Right cardiac atrium (tissue), 5 donors: Measurements from ENCODE around the gene GPR17. TPM values are rescaled to one million over a fixed set of nuclear protein-coding genes. Genes with fewer than 3 reads are reported as not detected.

Experiments
- ATAC-seq, 2 donors: fragments of 200-7000 bp; cut with Tn5 transposase; one replicate each; pipeline versions ENCODE4 v1.8.0 to v1.9.1; 2020; ENCODE audit warnings: moderate library complexity in 2 of 2, mild to moderate bottlenecking in 1 of 2
- DNase-seq, 3 donors: peaks; one replicate each; pipeline ENCODE4 v3.0.0-alpha.2; 2020
- H3K27ac ChIP-seq: one replicate; pipeline ENCODE4 v1.5.1; 2013; ENCODE audit warnings: mild to moderate bottlenecking, low read length, control low read depth, moderate library complexity
- H3K27me3 ChIP-seq: one replicate; pipeline ENCODE4 v1.6.1; 2013; ENCODE audit not compliant: control insufficient read depth, insufficient read depth
- H3K4me1 ChIP-seq: one replicate; pipeline ENCODE4 v1.6.1; 2013; ENCODE audit warnings: low read length; ENCODE audit not compliant: control insufficient read depth, insufficient read depth
- H3K4me3 ChIP-seq: one replicate; pipeline ENCODE4 v1.5.1; 2013; ENCODE audit warnings: low read length, control low read depth
- H3K9me3 ChIP-seq: one replicate; pipeline ENCODE4 v1.6.1; 2013; ENCODE audit warnings: low read length; ENCODE audit not compliant: control insufficient read depth
- WGBS: extraction: QIAGEN DNeasy Blood & Tissue Kit; methylation state at CpG from one replicate; pipeline ENCODE4 v1.1.7; 2013; 5-methylcytosine and 5-hydroxymethylcytosine counted together
- intact Hi-C, 4 donors: fragments of 100-400 bp; cut with DNase I; formaldehyde crosslinking; loops; one replicate each; pipeline versions ENCODE4 v1.11.0 to v1.14.0; 2022 to 2023
- polyA plus RNA-seq: library from polyadenylated mRNA; stranded (reverse); fragments of 200-250 nt; gene quantifications from one replicate; pipeline ENCODE4 v1.2.3, GENCODE V29; 2013
- total RNA-seq, 4 donors: library from RNA; stranded (reverse); fragmentation: NEBNext Ultra II Directional; extraction: Animal tissue kit (Norgen Biotek cat#: 25700); gene quantifications; one replicate each; pipeline ENCODE4 v1.2.1, GENCODE V29; 2021
- donor health status: healthy with polysubstance abuse.
- donor health status: DM: no; HTN: yes; CAD: no.
- donor health status: DM: no; HTN: no; CAD: no.
- donor health status: DM: no; HTN: yes; CAD: no; lungs with severe emphysema.
- donor health status: DM: yes; HTN: yes; CAD: no.

Gene GPR17
- total and polyA plus RNA-seq, 5 donors: 0.31 to 4.0 (median 0.40) TPM; not detected in 2

DNA sequence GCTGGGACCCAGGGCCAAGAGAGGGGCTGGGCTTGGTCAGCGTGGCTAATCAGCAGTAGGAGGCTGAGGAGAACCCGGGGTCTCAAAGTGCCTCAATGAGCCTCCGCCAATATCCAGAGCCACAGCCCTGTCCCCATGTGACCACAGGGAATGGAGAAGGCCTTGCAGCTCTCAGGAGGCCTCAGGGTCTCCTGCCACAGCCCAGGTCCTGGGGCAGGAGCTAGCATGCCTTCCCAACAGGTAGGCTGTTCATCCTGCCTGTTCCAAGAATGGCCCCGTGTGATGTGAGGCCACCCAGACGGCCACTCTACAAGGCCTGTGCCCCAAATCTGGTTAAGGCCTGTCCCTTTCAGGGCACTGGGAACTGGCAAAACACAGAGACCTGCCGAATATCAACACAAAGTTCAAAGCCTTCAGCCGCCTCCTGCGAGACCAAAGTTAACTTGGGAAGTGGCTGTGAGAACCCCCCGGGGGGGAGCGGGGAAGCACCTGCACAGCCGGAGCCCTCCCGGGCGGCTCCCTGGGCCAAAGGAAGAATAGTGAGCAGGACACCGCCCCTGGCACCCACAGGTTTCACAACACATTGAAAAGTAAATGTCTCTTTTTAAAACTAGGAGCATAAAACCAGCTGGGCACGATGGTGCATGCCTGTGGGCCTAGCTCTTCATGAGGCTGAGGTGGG lies 33.9 kb downstream of the GPR17 start:
- Histone ChIP-seq H3K9me3 (no peaks in the 10 kb centered on the region), H3K27ac (no peak overlapping the region), H3K4me3 (peak overlapping the region; percentile 45), H3K4me1 (peaks cover 2% of the 10 kb centered on the region), H3K27me3 (no peaks in the 10 kb centered on the region)
- intact Hi-C loops: loop anchor here in 1 of 4 donors (5.0 kb wide), 1 partner anchor 88 kb away; no protein-coding TSS in a partner anchor
- no peak for DNase-seq
- WGBS: 85% methylated on average over 15 of the region's 15 CpGs
- ATAC-seq: no peak

DNA sequence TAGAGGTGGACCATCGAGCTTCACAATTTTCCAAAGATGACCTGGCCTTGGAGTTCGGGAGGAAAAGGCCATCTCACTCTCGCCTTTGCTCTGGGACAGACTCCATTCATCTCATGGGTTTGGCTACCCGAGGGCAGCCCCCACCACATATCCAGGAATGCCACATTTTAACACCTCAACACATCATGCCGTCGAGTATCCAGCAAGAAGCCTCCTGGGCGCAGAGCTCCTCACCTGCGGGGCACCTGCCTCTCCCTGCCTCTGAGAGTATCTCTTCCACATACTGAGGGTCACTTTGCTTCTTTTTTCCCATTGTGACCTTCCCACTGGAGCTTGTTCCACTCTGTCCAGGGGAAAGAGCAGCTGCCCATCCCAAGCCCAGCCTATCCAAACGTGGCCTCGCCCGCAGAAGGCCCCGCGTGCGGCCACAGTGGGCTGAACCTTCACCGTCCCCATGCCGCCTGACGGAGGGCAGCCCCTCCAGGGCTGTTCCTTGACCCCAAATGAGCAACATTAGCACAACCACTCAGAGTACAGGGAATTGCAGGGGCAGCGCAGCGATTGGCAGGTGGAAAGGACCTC lies 34.8 kb downstream of the GPR17 start:
- Histone ChIP-seq H3K4me3 (peak overlapping the region; percentile 45), H3K4me1 (peaks cover 3% of the 10 kb centered on the region), H3K27me3 (no peaks in the 10 kb centered on the region), H3K27ac (peak overlapping the region; percentile 15), H3K9me3 (no peaks in the 10 kb centered on the region)
- no peak for DNase-seq
- 69% methylated on average over 19 of the region's 19 CpGs for WGBS
- peak in 1 of 2 donors; percentile 10 for ATAC-seq
- intact Hi-C loops: loop anchor here in 1 of 4 donors (5.0 kb wide), 1 partner anchor 88 kb away; no protein-coding TSS in a partner anchor

DNA sequence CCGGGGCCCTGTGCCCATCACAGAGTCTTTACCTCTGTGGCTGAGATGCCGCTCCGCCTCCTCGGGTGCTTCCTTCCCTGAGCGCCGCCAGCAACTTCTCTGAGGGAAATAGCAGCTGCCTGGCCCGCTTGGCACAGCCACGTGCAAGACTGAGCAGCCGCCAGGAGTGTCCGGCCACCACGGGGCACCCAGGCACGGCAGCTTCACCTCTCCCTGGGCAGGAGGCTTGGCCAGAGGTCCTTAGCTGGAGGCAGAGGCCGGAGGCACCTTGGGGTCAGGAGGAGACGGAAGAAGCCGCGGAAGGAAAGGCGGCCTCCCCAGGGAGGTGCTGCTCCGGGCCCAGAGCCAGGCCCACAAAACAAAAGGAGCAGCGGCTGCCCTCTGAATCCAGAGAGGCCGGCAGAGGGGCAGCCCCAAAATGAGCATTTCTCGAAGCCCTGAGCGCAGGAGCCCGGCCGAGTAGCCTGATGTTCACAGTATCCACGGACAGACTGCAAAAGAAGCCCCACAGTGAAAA lies 35.4 kb downstream of the GPR17 start:
- peak; percentile 60 to 88 (median 79) for DNase-seq

DNA sequence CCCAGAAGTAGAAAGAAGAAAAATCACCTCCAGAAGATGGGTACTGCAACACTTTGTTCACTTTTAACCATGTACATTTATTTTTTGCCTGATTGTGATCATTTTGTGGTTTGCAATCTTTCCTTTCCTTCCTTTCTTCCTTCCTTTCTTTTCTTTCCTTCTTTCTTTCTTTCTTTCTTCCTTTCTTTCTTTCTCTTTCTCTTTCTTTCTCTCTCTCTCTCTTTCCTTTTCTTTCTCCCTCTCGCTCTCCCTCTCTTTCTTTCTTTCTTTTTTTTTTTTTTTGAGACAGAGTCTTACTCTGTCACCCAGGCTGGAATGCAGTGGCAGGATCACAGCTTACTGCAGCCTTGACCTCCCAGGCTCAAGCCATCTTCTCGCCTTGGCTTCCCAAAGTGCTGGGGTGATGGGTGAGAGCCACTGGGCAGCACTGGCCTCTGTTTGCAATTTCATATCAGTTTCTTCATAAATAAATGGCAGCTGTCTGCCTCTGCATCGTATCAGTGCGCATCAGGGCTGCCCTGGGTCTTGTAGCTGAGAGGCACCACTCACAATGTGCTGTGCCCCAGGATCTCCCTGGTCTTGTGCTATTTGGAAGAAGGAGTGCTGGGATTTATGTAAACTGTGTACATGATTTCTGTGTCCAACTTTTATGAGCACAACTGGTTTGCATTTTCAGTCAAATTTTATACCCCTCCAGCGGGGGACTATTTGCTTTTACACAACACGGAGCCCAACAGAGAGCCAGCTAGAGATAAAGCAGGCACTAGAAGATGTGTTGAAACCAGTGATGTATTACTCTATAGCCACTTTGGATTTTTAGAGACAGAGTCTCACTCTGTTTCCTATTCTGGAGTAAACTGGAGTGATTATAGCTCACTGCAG lies 36.3 kb downstream of the GPR17 start:
- no peak for DNase-seq
- ATAC-seq: no peak
- WGBS: 72% methylated on average over 6 of the region's 6 CpGs
- Histone ChIP-seq H3K27ac (no peak overlapping the region), H3K27me3 (no peaks in the 10 kb centered on the region), H3K4me1 (peaks cover 1% of the 10 kb centered on the region), H3K9me3 (no peaks in the 10 kb centered on the region), H3K4me3 (no peak overlapping the region)
- intact Hi-C loops: loop anchor here in 1 of 4 donors (5.0 kb wide), 1 partner anchor 90 kb away; no protein-coding TSS in a partner anchor

More for the DNA sequence above, 35.4 kb downstream of the GPR17 start:
- H3K4me3 ChIP-seq: peak overlapping the region; percentile 45
- H3K27me3 ChIP-seq: no peaks in the 10 kb centered on the region
- H3K4me1 ChIP-seq: peaks cover 3% of the 10 kb centered on the region
- intact Hi-C loops: loop anchor here in 1 of 4 donors (5.0 kb wide), 1 partner anchor 89 kb away; no protein-coding TSS in a partner anchor
- peak; percentile 57 to 73 for ATAC-seq
- no peaks in the 10 kb centered on the region for H3K9me3 ChIP-seq
- 25% methylated on average over 25 of the region's 25 CpGs for WGBS
- peak overlapping the region; percentile 15 for H3K27ac ChIP-seq

GRCh38 chr2:127683056-127683455 lies 37.1 kb downstream of the GPR17 start:
- intact Hi-C loops: loop anchor here in 1 of 4 donors (5.0 kb wide), 1 partner anchor 91 kb away; no protein-coding TSS in a partner anchor
- no peaks in the 10 kb centered on the region for H3K9me3 ChIP-seq
- DNase-seq (no peak), ATAC-seq (no peak)
- no peak overlapping the region for H3K4me3 ChIP-seq
- no peaks in the 10 kb centered on the region for H3K27me3 ChIP-seq
- peaks cover 1% of the 10 kb centered on the region for H3K4me1 ChIP-seq
- no peak overlapping the region for H3K27ac ChIP-seq

- intact Hi-C loops: loop anchor here in 1 of 4 donors (5.0 kb wide), 1 partner anchor 91 kb away; no protein-coding TSS in a partner anchor
- H3K4me1 ChIP-seq: peaks cover 1% of the 10 kb centered on the region
- no peak overlapping the region for H3K4me3 ChIP-seq
- H3K27me3 ChIP-seq: no peaks in the 10 kb centered on the region
- 38% methylated on average over 15 of the region's 15 CpGs for WGBS
- DNase-seq (peak in 1 of 3 donors; percentile 57), ATAC-seq (peak in 1 of 2 donors; percentile 26)
- no peaks in the 10 kb centered on the region for H3K9me3 ChIP-seq
- H3K27ac ChIP-seq: no peak overlapping the region
Observed at GRCh38 chr2:127683757-127684156, 37.8 kb downstream of the GPR17 start.

DNA sequence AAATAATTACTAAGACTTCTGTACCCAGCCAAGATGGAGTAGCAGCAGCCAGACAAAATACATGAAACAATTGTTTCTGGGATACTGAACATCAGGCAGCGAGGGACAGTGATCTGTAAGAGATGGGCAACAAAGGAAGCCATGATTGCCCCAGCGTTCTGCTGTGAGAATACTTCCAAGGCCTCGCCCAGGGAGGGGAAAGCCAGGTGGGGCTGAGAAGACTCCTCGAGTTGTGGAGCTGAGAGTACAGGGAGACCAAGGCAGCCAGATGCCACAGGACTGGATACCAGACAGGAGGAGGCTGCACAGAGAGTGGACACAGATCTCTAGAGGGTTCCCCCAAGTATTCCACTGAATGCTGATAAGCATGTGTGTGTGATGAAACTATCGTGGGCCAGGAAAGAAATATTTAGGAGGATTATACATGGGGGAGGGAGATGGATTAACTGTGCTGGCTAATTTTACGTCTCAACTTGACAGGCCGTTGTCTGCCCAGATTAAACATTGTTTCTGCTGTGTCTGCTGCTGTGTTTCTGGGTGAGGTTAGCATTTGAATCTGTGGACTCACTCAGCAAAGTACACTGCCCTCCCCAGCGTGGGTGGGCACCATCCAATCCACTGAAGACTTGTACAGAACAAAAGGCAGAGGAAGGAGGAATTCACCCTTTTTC lies 39.6 kb downstream of the GPR17 start:
- no peak overlapping the region for H3K4me3 ChIP-seq
- no peaks in the 10 kb centered on the region for H3K27me3 ChIP-seq
- intact Hi-C loops: no loop called here
- H3K9me3 ChIP-seq: no peaks in the 10 kb centered on the region
- H3K27ac ChIP-seq: no peak overlapping the region
- peaks cover 1% of the 10 kb centered on the region for H3K4me1 ChIP-seq
- 53% methylated on average over 8 of the region's 8 CpGs for WGBS
- ATAC-seq (no peak), DNase-seq (no peak)

DNA sequence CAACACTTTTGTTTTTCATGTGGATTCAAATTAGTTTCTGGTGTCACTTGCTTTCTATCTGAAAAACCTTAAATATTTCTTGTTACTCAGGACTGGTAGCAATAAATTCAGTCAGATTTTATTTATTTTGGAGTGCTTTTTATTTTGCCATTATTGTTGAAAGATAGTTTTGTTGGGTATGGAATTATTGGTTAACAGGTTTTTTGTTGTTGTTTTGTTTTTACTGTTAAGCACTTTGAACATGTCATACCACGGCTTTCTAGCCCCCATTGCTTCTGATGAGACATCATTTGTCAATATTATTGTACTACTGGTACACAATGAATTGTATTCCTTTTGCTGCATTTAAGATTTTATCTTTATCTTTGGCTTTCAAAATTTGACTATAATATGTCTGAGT lies 42.5 kb downstream of the GPR17 start:
- Histone ChIP-seq H3K4me3 (no peak overlapping the region), H3K4me1 (peaks cover 1% of the 10 kb centered on the region), H3K9me3 (no peaks in the 10 kb centered on the region), H3K27ac (no peak overlapping the region), H3K27me3 (no peaks in the 10 kb centered on the region)
- 82% methylated on average over 1 of the region's 1 CpG for WGBS
- DNase-seq (no peak), ATAC-seq (no peak)
- intact Hi-C loops: no loop called here

- 93% methylated on average over 2 of the region's 2 CpGs for WGBS
- intact Hi-C loops: loop anchor here in 2 of 4 donors (10.0 kb wide), 1 partner anchor 96 kb away; no protein-coding TSS in a partner anchor
Observed at GRCh38 chr2:127690696-127691095, 44.7 kb downstream of the GPR17 start.

DNA sequence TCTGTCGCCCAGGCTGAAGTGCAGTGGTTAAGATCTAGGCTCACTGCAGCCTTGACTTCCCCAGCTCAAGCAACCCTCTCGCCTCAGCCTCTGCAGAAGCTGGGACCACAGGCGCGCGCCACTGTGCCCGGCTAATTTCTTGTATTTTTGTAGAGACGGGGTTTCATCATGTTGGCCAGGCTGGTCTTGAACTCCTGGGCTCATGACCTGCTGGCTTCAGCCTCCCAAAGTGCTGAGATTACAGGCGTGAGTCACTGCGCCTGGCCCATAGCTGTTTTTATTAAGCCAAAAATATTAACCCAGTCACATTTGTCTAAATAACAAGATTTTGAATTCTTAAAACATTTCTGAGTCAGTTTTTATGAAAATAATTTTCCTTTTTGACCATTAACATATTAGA lies 49.0 kb downstream of the GPR17 start:
- Histone ChIP-seq H3K4me3 (no peak overlapping the region), H3K27me3 (no peaks in the 10 kb centered on the region), H3K9me3 (no peaks in the 10 kb centered on the region), H3K4me1 (no peaks in the 10 kb centered on the region), H3K27ac (no peak overlapping the region)
- peak; percentile 28 to 62 for ATAC-seq
- 73% methylated on average over 9 of the region's 9 CpGs for WGBS
- intact Hi-C loops: loop anchor here in 3 of 4 donors (5.0 to 10.0 kb wide), 2 partner anchors 100 to 103 kb away; no protein-coding TSS in a partner anchor
- DNase-seq: peak in 2 of 3 donors; percentile 54 to 75

More at GRCh38 chr2:127690696-127691095, 44.7 kb downstream of the GPR17 start:
- no peaks in the 10 kb centered on the region for H3K9me3 ChIP-seq
- no peak for ATAC-seq
- DNase-seq: no peak
- H3K27ac ChIP-seq: no peak overlapping the region
- no peaks in the 10 kb centered on the region for H3K4me1 ChIP-seq
- no peaks in the 10 kb centered on the region for H3K27me3 ChIP-seq
- H3K4me3 ChIP-seq: no peak overlapping the region
